OCI-LY7 (cell line): ENCODE measurements around the gene LTBP2. TPM values are rescaled to one million over a fixed set of nuclear protein-coding genes. Genes with fewer than 3 reads are reported as not detected.

Source experiments
- BruUV-seq: library from RNA; stranded (reverse); fragments of 400-500 nt; replicated peaks from 2 replicates; lab custom pipeline; 2021; lab: Mats Ljungman, UMichigan
- CTCF ChIA-PET: fragments of 300-600 bp; sonication (Branson Sonifier 250); formaldehyde crosslinking; loops from one replicate; lab custom pipeline; 2022; ENCODE audit warnings: antibody characterized with exemption; ENCODE audit not compliant: unreplicated experiment; lab: Charles Lee
- POLR2A ChIA-PET: fragments of 300-600 bp; sonication (Branson Sonifier 250); formaldehyde crosslinking; loops from one replicate; lab custom pipeline; 2022; ENCODE audit warnings: antibody characterized with exemption; lab: Charles Lee
- DNase-seq: peaks from one replicate; pipeline ENCODE4 v3.0.0-alpha.2; 2015; ENCODE audit warnings: low spot score
- H2AFZ ChIP-seq: fragments of 200-600 bp; sonication (generic), shearing (Covaris generic); 2 replicates; pipeline ENCODE4 v1.6.1; 2014; ENCODE audit warnings: mild to moderate bottlenecking, antibody characterized with exemption, low read length, moderate library complexity
- H3K27ac ChIP-seq: fragments of 200-600 bp; sonication (generic); 2 replicates; pipeline ENCODE4 v1.5.1; 2014; ENCODE audit warnings: mixed run types, low read depth, mild to moderate bottlenecking, moderate library complexity, low read length, inconsistent platforms; ENCODE audit not compliant: poor library complexity, severe bottlenecking
- H3K36me3 ChIP-seq: fragments of 200-600 bp; sonication (generic); 2 replicates; pipeline ENCODE4 v1.6.1; 2014; ENCODE audit warnings: mild to moderate bottlenecking, antibody characterized with exemption, low read length, moderate library complexity, mixed read lengths; ENCODE audit not compliant: insufficient read depth
- H3K4me1 ChIP-seq: fragments of 200-600 bp; sonication (generic); 2 replicates; pipeline ENCODE4 v1.5.1; 2014; ENCODE audit warnings: mild to moderate bottlenecking, low read length; ENCODE audit not compliant: insufficient read depth, poor library complexity, severe bottlenecking
- H3K4me2 ChIP-seq: fragments of 200-600 bp; sonication (generic); 2 replicates; pipeline ENCODE4 v1.6.1; 2014; ENCODE audit warnings: mild to moderate bottlenecking, low read length
- H3K4me3 ChIP-seq: fragments of 200-600 bp; sonication (generic); 2 replicates; pipeline ENCODE4 v1.5.1; 2014; ENCODE audit warnings: mild to moderate bottlenecking, low read depth, low read length; ENCODE audit not compliant: poor library complexity, severe bottlenecking
- H3K79me2 ChIP-seq: fragments of 200-600 bp; sonication (generic); 2 replicates; pipeline ENCODE4 v1.6.1; 2016; ENCODE audit warnings: low read depth, mild to moderate bottlenecking, low read length, moderate library complexity, mixed read lengths; ENCODE audit not compliant: insufficient read depth
- H3K9me2 ChIP-seq: fragments of 200-600 bp; sonication (generic); 2 replicates; pipeline ENCODE4 v1.6.1; 2016; ENCODE audit warnings: mild to moderate bottlenecking, low read length, mixed read lengths; ENCODE audit not compliant: insufficient read depth
- H3K9me3 ChIP-seq: fragments of 200-600 bp; sonication (generic); 2 replicates; pipeline ENCODE4 v1.6.1; 2014; ENCODE audit warnings: mild to moderate bottlenecking, mixed run types, low read length, mixed read lengths
- H4K20me1 ChIP-seq: fragments of 200-600 bp; sonication (generic); 2 replicates; pipeline ENCODE4 v1.6.1; 2014; ENCODE audit warnings: mild to moderate bottlenecking, antibody characterized with exemption, low read length, moderate library complexity, mixed read lengths; ENCODE audit not compliant: insufficient read depth
- CTCF ChIP-seq: fragments of 200-600 bp; sonication (generic); conservative IDR thresholded peaks from 2 replicates; pipeline ENCODE4 v1.5.1; 2014; ENCODE audit warnings: mild to moderate bottlenecking, antibody characterized with exemption, low read length, moderate library complexity, mixed read lengths
- EZH2phosphoT487 ChIP-seq: fragments of 200-600 bp; sonication (generic); IDR thresholded peaks from 2 replicates; pipeline ENCODE4 v1.6.1; 2018; ENCODE audit warnings: low read depth, borderline replicate concordance, mild to moderate bottlenecking, mixed run types, antibody characterized with exemption, low read length, moderate library complexity, mixed read lengths
- intact Hi-C: fragments of 100-400 bp; cut with micrococcal nuclease; formaldehyde crosslinking; loops from one replicate; pipeline ENCODE4 v1.10.0; 2022; ENCODE audit not compliant: unreplicated experiment
- total RNA-seq, 2 experiments: library from RNA; depleted of rRNA in 1 of 2; stranded (reverse); fragments of >200 nt in 1 of 2; shearing (Covaris generic) in 1 of 2; gene quantifications; 2 replicates each; pipeline ENCODE4 v1.2.3, GENCODE V29; 2014 to 2022

LTBP2 gene
- total RNA-seq, 2 experiments from 2014 or later, result 0.15 to 0.25 TPM

- no peak for DNase-seq
- BruUV-seq, result no TSS peak
- no peaks in the 10 kb centered on the region for H3K36me3 ChIP-seq
- no peaks in the 10 kb centered on the region for H4K20me1 ChIP-seq
- no peak overlapping the region for H3K4me2 ChIP-seq
- intact Hi-C loops, result no loop called here
- H3K9me2 ChIP-seq, result no peaks in the 10 kb centered on the region
- POLR2A ChIA-PET, result no interaction called here
- H2AFZ ChIP-seq, result no peak overlapping the region
- H3K4me1 ChIP-seq, result no peaks in the 10 kb centered on the region
- H3K9me3 ChIP-seq, result no peaks in the 10 kb centered on the region
- H3K79me2 ChIP-seq, result no peaks in the 10 kb centered on the region
- CTCF ChIA-PET, result no interaction called here
- H3K4me3 ChIP-seq, result no peak overlapping the region
- no peak overlapping the region for H3K27ac ChIP-seq
- no peak for TF ChIP-seq CTCF
- TF ChIP-seq EZH2phosphoT487, result no peak
These were observed 19.4 kb downstream of the LTBP2 start for GRCh38 chr14:74592476-74593201.

DNA sequence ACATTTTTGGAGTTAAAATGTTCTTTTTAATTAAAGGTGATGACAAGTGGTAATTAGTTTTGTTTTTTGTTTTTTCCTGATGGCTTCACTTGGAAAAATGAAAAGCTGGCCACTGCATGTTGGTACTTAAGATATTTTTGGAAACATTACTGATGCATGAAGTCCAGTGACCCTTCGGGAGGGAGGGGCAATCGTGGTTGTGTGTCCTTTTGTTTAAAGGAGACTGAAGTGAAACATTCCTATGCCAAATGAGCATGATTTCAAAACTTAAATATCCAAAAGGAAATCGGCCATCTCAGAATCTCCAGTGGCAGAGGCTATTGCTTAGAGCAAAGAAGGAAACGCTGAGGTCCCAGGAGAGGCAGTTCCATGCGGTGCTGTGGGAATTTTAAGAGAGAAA lies 20.1 kb downstream of the LTBP2 start:
- Histone ChIP-seq H3K27ac (no peak overlapping the region), H3K79me2 (no peaks in the 10 kb centered on the region), H3K4me2 (no peak overlapping the region), H3K9me2 (no peaks in the 10 kb centered on the region), H4K20me1 (no peaks in the 10 kb centered on the region), H3K9me3 (no peaks in the 10 kb centered on the region), H3K36me3 (no peaks in the 10 kb centered on the region), H3K4me3 (no peak overlapping the region), H3K4me1 (no peaks in the 10 kb centered on the region), H2AFZ (no peak overlapping the region)
- CTCF ChIA-PET, result no interaction called here
- intact Hi-C loops, result no loop called here
- POLR2A ChIA-PET, result no interaction called here
- no TSS peak for BruUV-seq
- no peak for TF ChIP-seq CTCF
- TF ChIP-seq EZH2phosphoT487, result no peak
- DNase-seq, result no peak

- no peak overlapping the region for H3K4me3 ChIP-seq
- no peaks in the 10 kb centered on the region for H3K79me2 ChIP-seq
- H3K27ac ChIP-seq, result no peak overlapping the region
- ChIA-PET CTCF (no interaction called here), POLR2A (interaction anchor here (0.7 kb wide), 1 partner anchor 209 kb away, joined by 5 read pairs; no protein-coding TSS in a partner anchor)
- no peaks in the 10 kb centered on the region for H3K9me3 ChIP-seq
- intact Hi-C loops, result no loop called here
- no peak for DNase-seq
- no peak overlapping the region for H3K4me2 ChIP-seq
- BruUV-seq, result no TSS peak
- no peaks in the 10 kb centered on the region for H4K20me1 ChIP-seq
- H3K9me2 ChIP-seq, result no peaks in the 10 kb centered on the region
- no peaks in the 10 kb centered on the region for H3K4me1 ChIP-seq
- H2AFZ ChIP-seq, result no peak overlapping the region
- TF ChIP-seq CTCF (no peak), EZH2phosphoT487 (no peak)
- no peaks in the 10 kb centered on the region for H3K36me3 ChIP-seq
These were observed 20.6 kb downstream of the LTBP2 start for GRCh38 chr14:74591394-74591793.
